ENCODE measurements around the gene CCL17.
"Not testable (repeated sequence)": the region's sequence is repeated elsewhere in the genome, so short reads cannot be mapped to it uniquely, and the experiment has no call there.

CCL17 gene

GRCh38 chr16:57403965-57404817 lies at the start of gene CCL17:
TSS of gene CCL17 (plus strand) at chr16:57404767. CDS start at chr16:57413933, 9,166 bp downstream.
- no peak for DNase-seq (ENCODE audit: low read depth, low spot score)

- no peak for DNase-seq (ENCODE audit: low read depth, low spot score)
Measured at GRCh38 chr16:57355898-57356414, 48.6 kb upstream of the CCL17 start.

GRCh38 chr16:57356547-57356946 lies 48.0 kb upstream of the CCL17 start:
- DNase-seq (ENCODE audit: low read depth, low spot score) = no peak

GRCh38 chr16:57357330-57358085 lies 47.1 kb upstream of the CCL17 start:
- DNase-seq (ENCODE audit: low read depth, low spot score) = no peak

- no peak for DNase-seq (ENCODE audit: low read depth, low spot score)
Measured at GRCh38 chr16:57358086-57358420, 46.5 kb upstream of the CCL17 start.

- DNase-seq (ENCODE audit: low read depth, low spot score) = no peak
Measured at GRCh38 chr16:57358527-57359095, 46.0 kb upstream of the CCL17 start, which contains the start of gene CCL22. TSS of gene CCL22 (plus strand) at chr16:57358783. CDS start at chr16:57358817, 34 bp downstream.

GRCh38 chr16:57360321-57360935 lies 44.1 kb upstream of the CCL17 start:
- DNase-seq (ENCODE audit: low read depth, low spot score) = no peak

GRCh38 chr16:57361404-57361803 lies 43.2 kb upstream of the CCL17 start:
- DNase-seq (ENCODE audit: low read depth, low spot score) = no peak

GRCh38 chr16:57364143-57364542 lies 40.4 kb upstream of the CCL17 start:
- no peak for DNase-seq (ENCODE audit: low read depth, low spot score)

GRCh38 chr16:57366544-57367040 lies 38.0 kb upstream of the CCL17 start:
- no peak for DNase-seq (ENCODE audit: low read depth, low spot score)

- no peak for DNase-seq (ENCODE audit: low read depth, low spot score)
Measured at GRCh38 chr16:57367116-57367752, 37.3 kb upstream of the CCL17 start.

- DNase-seq (ENCODE audit: low read depth, low spot score) = no peak
Measured at GRCh38 chr16:57371494-57372371, 32.8 kb upstream of the CCL17 start.

GRCh38 chr16:57372372-57373116 lies 32.0 kb upstream of the CCL17 start, which contains the start of gene CX3CL1:
TSS of gene CX3CL1 (plus strand) at chr16:57372490. CDS start at chr16:57372569, 79 bp downstream.
- peak; percentile 89 for DNase-seq (ENCODE audit: low read depth, low spot score)

- no peak for DNase-seq (ENCODE audit: low read depth, low spot score)
Measured at GRCh38 chr16:57373117-57373947, 31.2 kb upstream of the CCL17 start.

GRCh38 chr16:57374067-57374534 lies 30.5 kb upstream of the CCL17 start:
- peak; percentile 63 for DNase-seq (ENCODE audit: low read depth, low spot score)

- DNase-seq (ENCODE audit: low read depth, low spot score) = not testable (repeated sequence)
Measured at GRCh38 chr16:57374925-57375465, 29.6 kb upstream of the CCL17 start.

GRCh38 chr16:57376313-57376818 lies 28.2 kb upstream of the CCL17 start:
- no peak for DNase-seq (ENCODE audit: low read depth, low spot score)
